NB4 (cell line): ENCODE data around the gene CENPO.

ENCODE experiments used
- CTCF ChIP-seq: IDR thresholded peaks from one replicate; pipeline ENCODE4 v1.5.1; 2012; ENCODE audit warnings: low read depth, low read length
- MAX ChIP-seq: IDR thresholded peaks from 2 replicates; pipeline ENCODE4 v1.6.1; 2011; ENCODE audit warnings: low read depth, low read length
- POLR2A ChIP-seq: IDR thresholded peaks from 2 replicates; pipeline ENCODE4 v1.6.1; 2011; ENCODE audit warnings: mild to moderate bottlenecking; ENCODE audit not compliant: insufficient read length; ENCODE audit errors: extremely low read depth

- TF ChIP-seq CTCF (no peak), MAX (no peak), POLR2A (no peak)
These were observed 47.4 kb upstream of the CENPO start for GRCh38 chr2:24745825-24746224.
